Raji (cell line): ENCODE measurements around the gene CCDC183.

Experiments used
- POLR2A ChIP-seq: IDR thresholded peaks from 2 replicates; pipeline ENCODE4 v1.6.1; 2011; ENCODE audit warnings: low read depth, low read length, control low read depth; ENCODE audit not compliant: insufficient read depth

CCDC183 gene

GRCh38 chr9:136775191-136775590, 20.9 kb upstream of the CCDC183 start:
- TF ChIP-seq POLR2A, result no peak

GRCh38 chr9:136776947-136777346, 19.2 kb upstream of the CCDC183 start:
- TF ChIP-seq POLR2A, result no peak

- no peak for TF ChIP-seq POLR2A
These were observed 18.8 kb upstream of the CCDC183 start for GRCh38 chr9:136777359-136777758.

- TF ChIP-seq POLR2A, result no peak
These were observed 16.3 kb upstream of the CCDC183 start for GRCh38 chr9:136779808-136780207.

GRCh38 chr9:136782452-136782851, 13.7 kb upstream of the CCDC183 start:
- TF ChIP-seq POLR2A, result no peak

GRCh38 chr9:136784249-136784996, 11.7 kb upstream of the CCDC183 start:
- TF ChIP-seq POLR2A, result no peak

GRCh38 chr9:136784997-136785361, 11.2 kb upstream of the CCDC183 start:
- TF ChIP-seq POLR2A, result no peak

- TF ChIP-seq POLR2A, result no peak
These were observed 9.7 kb upstream of the CCDC183 start for GRCh38 chr9:136786451-136786850.

GRCh38 chr9:136787690-136788400, 8.3 kb upstream of the CCDC183 start:
- TF ChIP-seq POLR2A, result no peak

GRCh38 chr9:136789523-136789937, 6.6 kb upstream of the CCDC183 start:
- TF ChIP-seq POLR2A, result no peak

- TF ChIP-seq POLR2A, result peak; percentile 74
These were observed 5.3 kb upstream of the CCDC183 start, which contains the start of gene TMEM141 for GRCh38 chr9:136790640-136791515. TSS of gene TMEM141 (plus strand) at chr9:136791344. CDS start at chr9:136791371, 27 bp downstream.

GRCh38 chr9:136791516-136792276, 4.4 kb upstream of the CCDC183 start:
- no peak for TF ChIP-seq POLR2A

- TF ChIP-seq POLR2A, result no peak
These were observed 3.6 kb upstream of the CCDC183 start for GRCh38 chr9:136792321-136793085.
